ENCODE data around the gene MYBPC2. TPM values are rescaled to one million over a fixed set of nuclear protein-coding genes. Genes with fewer than 3 reads are reported as not detected.

Gene MYBPC2
- total RNA-seq, 2 experiments from 2014 or later: 0.08 TPM; not detected in 1

DNA sequence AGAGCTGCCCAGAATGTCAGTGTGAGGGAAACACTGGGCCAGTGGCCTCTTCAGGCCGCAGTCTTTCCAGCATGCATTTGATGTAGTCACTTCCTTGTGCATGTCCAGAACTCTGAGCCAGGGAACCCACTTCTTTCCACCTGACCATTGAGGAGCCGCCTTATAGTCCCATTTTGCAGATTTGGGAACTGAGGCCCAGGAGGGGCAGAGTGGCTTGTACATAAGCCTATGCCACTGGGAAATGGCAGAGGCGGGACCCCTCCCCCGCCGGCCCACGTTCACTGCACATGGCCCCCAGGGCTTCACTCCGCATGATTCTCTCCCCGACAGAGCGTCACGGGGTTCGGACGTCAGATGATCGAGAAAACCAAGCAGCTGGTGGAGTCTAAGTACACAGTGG lies 19.6 kb upstream of the MYBPC2 start:
- Histone ChIP-seq H3K9me3 (ENCODE audit: control insufficient read depth in 1 of 2, insufficient read depth in 1 of 2, low read length in 2 of 2) (no peaks in the 10 kb centered on the region), H3K4me3 (ENCODE audit: low read length) (no peak overlapping the region), H3K27ac (ENCODE audit: low read depth in 1 of 2, low read length in 2 of 2) (no peak overlapping the region), H3K36me3 (ENCODE audit: insufficient read depth, low read length) (peaks cover 12% of the 10 kb centered on the region), H3K27me3 (ENCODE audit: control insufficient read depth in 1 of 2, insufficient read depth in 2 of 2, low read length in 2 of 2) (no peaks in the 10 kb centered on the region), H3K4me1 (ENCODE audit: insufficient read depth, low read length) (peaks cover 10% of the 10 kb centered on the region)
- H3K36me3 Mint-ChIP-seq (ENCODE audit: low read depth): peaks cover 13% of the 10 kb centered on the region
- intact Hi-C loops (cut with DNase I, micrococcal nuclease): loop anchor here in 1 of 2 experiments (2.0 kb wide), 1 partner anchor 20 kb away; no protein-coding TSS in a partner anchor
- ChIA-PET POLR2A (interaction anchor here (1.5 kb wide), 1 partner anchor 98 kb away, joined by 3 read pairs; the partner anchor contains the start of gene JOSD2), CTCF (no interaction called here)
- no peaks in the 10 kb centered on the region for H3K27me3 Mint-ChIP-seq
- H3K9me3 Mint-ChIP-seq: no peaks in the 10 kb centered on the region
- peak in 1 of 14 experiments; percentile 6 for DNase-seq
- no peaks in the 10 kb centered on the region for H3K4me1 Mint-ChIP-seq (ENCODE audit: low read depth)
- no peak for ATAC-seq (ENCODE audit: poor library complexity)
- no peak overlapping the region for H3K27ac Mint-ChIP-seq
- H3K4me3 Mint-ChIP-seq: no peak overlapping the region
- TF ChIP-seq, protein P1, sequence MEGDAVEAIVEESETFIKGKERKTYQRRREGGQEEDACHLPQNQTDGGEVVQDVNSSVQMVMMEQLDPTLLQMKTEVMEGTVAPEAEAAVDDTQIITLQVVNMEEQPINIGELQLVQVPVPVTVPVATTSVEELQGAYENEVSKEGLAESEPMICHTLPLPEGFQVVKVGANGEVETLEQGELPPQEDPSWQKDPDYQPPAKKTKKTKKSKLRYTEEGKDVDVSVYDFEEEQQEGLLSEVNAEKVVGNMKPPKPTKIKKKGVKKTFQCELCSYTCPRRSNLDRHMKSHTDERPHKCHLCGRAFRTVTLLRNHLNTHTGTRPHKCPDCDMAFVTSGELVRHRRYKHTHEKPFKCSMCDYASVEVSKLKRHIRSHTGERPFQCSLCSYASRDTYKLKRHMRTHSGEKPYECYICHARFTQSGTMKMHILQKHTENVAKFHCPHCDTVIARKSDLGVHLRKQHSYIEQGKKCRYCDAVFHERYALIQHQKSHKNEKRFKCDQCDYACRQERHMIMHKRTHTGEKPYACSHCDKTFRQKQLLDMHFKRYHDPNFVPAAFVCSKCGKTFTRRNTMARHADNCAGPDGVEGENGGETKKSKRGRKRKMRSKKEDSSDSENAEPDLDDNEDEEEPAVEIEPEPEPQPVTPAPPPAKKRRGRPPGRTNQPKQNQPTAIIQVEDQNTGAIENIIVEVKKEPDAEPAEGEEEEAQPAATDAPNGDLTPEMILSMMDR (IDR thresholded peaks at IDR 0.05): no peak

DNA sequence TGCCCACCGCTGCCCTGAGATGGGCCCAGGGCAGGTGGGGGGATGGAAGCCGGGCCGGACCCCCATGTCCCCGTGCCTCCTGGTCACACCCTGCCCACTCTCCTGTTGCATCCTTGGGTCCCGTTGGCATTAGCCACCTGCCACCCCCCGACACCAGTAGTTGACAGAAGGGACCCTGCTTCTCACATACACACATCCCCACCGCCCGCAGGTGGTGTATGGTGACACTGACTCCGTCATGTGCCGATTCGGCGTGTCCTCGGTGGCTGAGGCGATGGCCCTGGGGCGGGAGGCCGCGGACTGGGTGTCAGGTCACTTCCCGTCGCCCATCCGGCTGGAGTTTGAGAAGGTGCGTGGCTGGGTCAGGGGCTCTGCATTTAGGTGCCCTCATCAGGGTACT lies 19.2 kb upstream of the MYBPC2 start:
- Histone ChIP-seq H3K27me3 (ENCODE audit: control insufficient read depth in 1 of 2, insufficient read depth in 2 of 2, low read length in 2 of 2) (peaks cover 2 to 4% of the 10 kb centered on the region in 2 experiments), H3K4me3 (ENCODE audit: low read length) (no peak overlapping the region), H3K4me1 (ENCODE audit: insufficient read depth, low read length) (peaks cover 10% of the 10 kb centered on the region), H3K9me3 (ENCODE audit: control insufficient read depth in 1 of 2, insufficient read depth in 1 of 2, low read length in 2 of 2) (no peaks in the 10 kb centered on the region), H3K27ac (ENCODE audit: low read depth in 1 of 2, low read length in 2 of 2) (no peak overlapping the region), H3K36me3 (ENCODE audit: insufficient read depth, low read length) (peaks cover 12% of the 10 kb centered on the region)
- peaks cover 11% of the 10 kb centered on the region for H3K36me3 Mint-ChIP-seq (ENCODE audit: low read depth)
- H3K9me3 Mint-ChIP-seq: no peaks in the 10 kb centered on the region
- H3K4me3 Mint-ChIP-seq: no peak overlapping the region
- DNase-seq (peak in 1 of 14 experiments; percentile 18), ATAC-seq (ENCODE audit: poor library complexity) (no peak)
- no peak overlapping the region for H3K27ac Mint-ChIP-seq
- CTCF ChIA-PET: no interaction called here
- intact Hi-C loops (cut with DNase I, micrococcal nuclease): loop anchor here in 1 of 2 experiments (2.0 kb wide), 1 partner anchor 21 kb away; no protein-coding TSS in a partner anchor
- H3K4me1 Mint-ChIP-seq (ENCODE audit: low read depth): no peaks in the 10 kb centered on the region
- TF ChIP-seq, protein P1 (IDR thresholded peaks at IDR 0.05): no peak
- POLR2A ChIA-PET: interaction anchor here (1.5 kb wide), 1 partner anchor 97 kb away, joined by 3 read pairs; the partner anchor contains the start of gene JOSD2
- peaks cover 1% of the 10 kb centered on the region for H3K27me3 Mint-ChIP-seq

GRCh38 chr19:50414864-50415660 lies 17.6 kb upstream of the MYBPC2 start:
- POLR2A ChIA-PET: interaction anchor here (1.3 kb wide), 1 partner anchor 58 kb away, joined by 6 read pairs; no protein-coding TSS in a partner anchor
- Histone ChIP-seq H3K4me1 (ENCODE audit: insufficient read depth, low read length) (peaks cover 10% of the 10 kb centered on the region), H3K4me3 (ENCODE audit: low read length) (no peak overlapping the region), H3K36me3 (ENCODE audit: insufficient read depth, low read length) (no peaks in the 10 kb centered on the region), H3K27me3 (ENCODE audit: control insufficient read depth in 1 of 2, insufficient read depth in 2 of 2, low read length in 2 of 2) (peaks cover 17 to 19% of the 10 kb centered on the region in 2 experiments), H3K9me3 (ENCODE audit: control insufficient read depth in 1 of 2, insufficient read depth in 1 of 2, low read length in 2 of 2) (peaks cover 0 to 5% of the 10 kb centered on the region in 2 experiments), H3K27ac (ENCODE audit: low read depth in 1 of 2, low read length in 2 of 2) (no peak overlapping the region)
- TF ChIP-seq, protein P1 (IDR thresholded peaks at IDR 0.05): peak; percentile 62
- H3K27me3 Mint-ChIP-seq: peaks cover 16% of the 10 kb centered on the region
- H3K36me3 Mint-ChIP-seq (ENCODE audit: low read depth): peaks cover 6% of the 10 kb centered on the region
- peaks cover 2% of the 10 kb centered on the region for H3K4me1 Mint-ChIP-seq (ENCODE audit: low read depth)
- CTCF ChIA-PET: interaction anchor here (0.7 to 1.7 kb wide), 3 partner anchors 47 to 511 kb away, joined by 3 to 6 read pairs (median 6); no protein-coding TSS in a partner anchor
- peak; percentile 94 for ATAC-seq (ENCODE audit: poor library complexity)
- DNase-seq: peak; percentile 57 to 84 (median 69)
- no peak overlapping the region for H3K4me3 Mint-ChIP-seq
- no peaks in the 10 kb centered on the region for H3K9me3 Mint-ChIP-seq
- intact Hi-C loops (cut with DNase I, micrococcal nuclease): loop anchor here (1.0 kb wide), 2 partner anchors 47 to 58 kb away; no protein-coding TSS in a partner anchor
- no peak overlapping the region for H3K27ac Mint-ChIP-seq
